ENCODE results near the gene EFEMP2.
A peak's percentile ranks its signal among the peaks of the same experiment; 100 is the strongest.

EFEMP2 gene

GRCh38 chr11:65821107-65821506 is 51.5 kb downstream of the EFEMP2 start:
- no peaks in the 10 kb centered on the region for H3K36me3 ChIP-seq (ENCODE audit: control insufficient read depth in 1 of 2, insufficient read depth in 2 of 2, low read length in 2 of 2)
- H3K14ac ChIP-seq (ENCODE audit: low read length): no peak overlapping the region
- no peak overlapping the region for H3K27ac ChIP-seq (ENCODE audit: low read depth, low read length)
- H3K4ac ChIP-seq (ENCODE audit: low read depth, low read length): no peak overlapping the region
- WGBS (ENCODE audit: extremely low coverage, insufficient coverage, insufficient read length): no CpG with 5 or more reads among the region's 8 CpGs
- no peak overlapping the region for H2BK12ac ChIP-seq (ENCODE audit: low read length)
- H3K23ac ChIP-seq (ENCODE audit: low read length): no peak overlapping the region
- H3K79me1 ChIP-seq (ENCODE audit: low read length): peaks cover 5% of the 10 kb centered on the region
- H3K18ac ChIP-seq (ENCODE audit: low read length): no peak overlapping the region
- H3K4me1 ChIP-seq (ENCODE audit: control insufficient read depth in 1 of 2, insufficient read depth in 2 of 2, low read length in 2 of 2): no peaks in the 10 kb centered on the region
- H3K79me2 ChIP-seq (ENCODE audit: control insufficient read depth, insufficient read depth, low read length, poor library complexity): no peaks in the 10 kb centered on the region
- no peak overlapping the region for H2AFZ ChIP-seq (ENCODE audit: insufficient read depth, low read length, poor library complexity)
- H4K8ac ChIP-seq (ENCODE audit: low read depth, low read length): no peak overlapping the region
- no peak overlapping the region for H2AK5ac ChIP-seq (ENCODE audit: low read length)
- H3K4me2 ChIP-seq (ENCODE audit: low read length): no peak overlapping the region
- H3K27me3 ChIP-seq (ENCODE audit: insufficient read depth, low read length): no peaks in the 10 kb centered on the region
- no peak overlapping the region for H2BK120ac ChIP-seq (ENCODE audit: insufficient read depth, low read length, poor library complexity)
- no peak for DNase-seq
- H2BK5ac ChIP-seq (ENCODE audit: low read depth, low read length, poor library complexity): no peak overlapping the region
- H3K9ac ChIP-seq (ENCODE audit: low read length): no peak overlapping the region
- H3K9me3 ChIP-seq (ENCODE audit: insufficient read depth, low read depth, low read length): no peaks in the 10 kb centered on the region
- H4K12ac ChIP-seq (ENCODE audit: low read depth, low read length): no peak overlapping the region
- H3K4me3 ChIP-seq (ENCODE audit: low read depth, low read length): no peak overlapping the region
- H4K91ac ChIP-seq (ENCODE audit: low read depth, low read length): no peak overlapping the region

- Histone ChIP-seq H2BK5ac (ENCODE audit: low read depth, low read length, poor library complexity) (peak overlapping the region; percentile 1), H3K79me2 (ENCODE audit: control insufficient read depth, insufficient read depth, low read length, poor library complexity) (no peaks in the 10 kb centered on the region), H3K36me3 (ENCODE audit: control insufficient read depth in 1 of 2, insufficient read depth in 2 of 2, low read length in 2 of 2) (no peaks in the 10 kb centered on the region), H3K4me1 (ENCODE audit: control insufficient read depth in 1 of 2, insufficient read depth in 2 of 2, low read length in 2 of 2) (peaks cover 0 to 4% of the 10 kb centered on the region in 2 experiments), H3K27ac (ENCODE audit: low read depth, low read length) (peak overlapping the region; percentile 31), H3K9ac (ENCODE audit: low read length) (peak overlapping the region; percentile 42), H2BK120ac (ENCODE audit: insufficient read depth, low read length, poor library complexity) (peak overlapping the region; percentile 1), H3K14ac (ENCODE audit: low read length) (peak overlapping the region; percentile 43), H2AK5ac (ENCODE audit: low read length) (no peak overlapping the region), H2AFZ (ENCODE audit: insufficient read depth, low read length, poor library complexity) (peak overlapping the region; percentile 30), H3K79me1 (ENCODE audit: low read length) (peaks cover 9% of the 10 kb centered on the region), H4K91ac (ENCODE audit: low read depth, low read length) (peak overlapping the region; percentile 16), H3K9me3 (ENCODE audit: insufficient read depth, low read depth, low read length) (no peaks in the 10 kb centered on the region), H4K8ac (ENCODE audit: low read depth, low read length) (peak overlapping the region; percentile 28), H3K27me3 (ENCODE audit: insufficient read depth, low read length) (no peaks in the 10 kb centered on the region), H3K4ac (ENCODE audit: low read depth, low read length) (no peak overlapping the region), H3K4me3 (ENCODE audit: low read depth, low read length) (peak overlapping the region; percentile 76), H3K4me2 (ENCODE audit: low read length) (peak overlapping the region; percentile 62), H3K18ac (ENCODE audit: low read length) (peak overlapping the region; percentile 55), H2BK12ac (ENCODE audit: low read length) (no peak overlapping the region), H4K12ac (ENCODE audit: low read depth, low read length) (peak overlapping the region; percentile 54), H3K23ac (ENCODE audit: low read length) (no peak overlapping the region)
- peak; percentile 95 to 99 for DNase-seq
- WGBS (ENCODE audit: extremely low coverage, insufficient coverage, insufficient read length): no CpG with 5 or more reads among the region's 74 CpGs
Observed at GRCh38 chr11:65817835-65818680, 54.5 kb downstream of the EFEMP2 start.

- Histone ChIP-seq H3K27ac (ENCODE audit: low read depth, low read length) (no peak overlapping the region), H4K12ac (ENCODE audit: low read depth, low read length) (no peak overlapping the region), H2AFZ (ENCODE audit: insufficient read depth, low read length, poor library complexity) (no peak overlapping the region), H2AK5ac (ENCODE audit: low read length) (no peak overlapping the region), H3K18ac (ENCODE audit: low read length) (no peak overlapping the region), H3K4me3 (ENCODE audit: low read depth, low read length) (no peak overlapping the region), H2BK120ac (ENCODE audit: insufficient read depth, low read length, poor library complexity) (peak overlapping the region; percentile 4), H3K9me3 (ENCODE audit: insufficient read depth, low read depth, low read length) (no peaks in the 10 kb centered on the region), H3K4ac (ENCODE audit: low read depth, low read length) (peak overlapping the region; percentile 49), H2BK5ac (ENCODE audit: low read depth, low read length, poor library complexity) (no peak overlapping the region), H3K14ac (ENCODE audit: low read length) (no peak overlapping the region), H3K4me1 (ENCODE audit: control insufficient read depth in 1 of 2, insufficient read depth in 2 of 2, low read length in 2 of 2) (peaks cover 0 to 4% of the 10 kb centered on the region in 2 experiments), H3K36me3 (ENCODE audit: control insufficient read depth in 1 of 2, insufficient read depth in 2 of 2, low read length in 2 of 2) (no peaks in the 10 kb centered on the region), H3K27me3 (ENCODE audit: insufficient read depth, low read length) (no peaks in the 10 kb centered on the region), H2BK12ac (ENCODE audit: low read length) (no peak overlapping the region), H3K79me1 (ENCODE audit: low read length) (peaks cover 12% of the 10 kb centered on the region), H3K23ac (ENCODE audit: low read length) (no peak overlapping the region), H4K8ac (ENCODE audit: low read depth, low read length) (no peak overlapping the region), H4K91ac (ENCODE audit: low read depth, low read length) (peak overlapping the region; percentile 83), H3K4me2 (ENCODE audit: low read length) (peak overlapping the region; percentile 62), H3K9ac (ENCODE audit: low read length) (no peak overlapping the region), H3K79me2 (ENCODE audit: control insufficient read depth, insufficient read depth, low read length, poor library complexity) (no peaks in the 10 kb centered on the region)
- no CpG with 5 or more reads among the region's 5 CpGs for WGBS (ENCODE audit: extremely low coverage, insufficient coverage, insufficient read length)
- DNase-seq: no peak
Observed at GRCh38 chr11:65817312-65817834, 55.2 kb downstream of the EFEMP2 start.

GRCh38 chr11:65816696-65817095 is 55.9 kb downstream of the EFEMP2 start:
- Histone ChIP-seq H3K79me2 (ENCODE audit: control insufficient read depth, insufficient read depth, low read length, poor library complexity) (no peaks in the 10 kb centered on the region), H3K4me2 (ENCODE audit: low read length) (no peak overlapping the region), H4K91ac (ENCODE audit: low read depth, low read length) (peak overlapping the region; percentile 83), H3K36me3 (ENCODE audit: control insufficient read depth in 1 of 2, insufficient read depth in 2 of 2, low read length in 2 of 2) (no peaks in the 10 kb centered on the region), H3K14ac (ENCODE audit: low read length) (peak overlapping the region; percentile 53), H2BK120ac (ENCODE audit: insufficient read depth, low read length, poor library complexity) (peak overlapping the region; percentile 4), H4K12ac (ENCODE audit: low read depth, low read length) (no peak overlapping the region), H3K79me1 (ENCODE audit: low read length) (peaks cover 15% of the 10 kb centered on the region), H4K8ac (ENCODE audit: low read depth, low read length) (no peak overlapping the region), H2AK5ac (ENCODE audit: low read length) (no peak overlapping the region), H3K23ac (ENCODE audit: low read length) (no peak overlapping the region), H2AFZ (ENCODE audit: insufficient read depth, low read length, poor library complexity) (no peak overlapping the region), H3K4me1 (ENCODE audit: control insufficient read depth in 1 of 2, insufficient read depth in 2 of 2, low read length in 2 of 2) (peaks cover 0 to 7% of the 10 kb centered on the region in 2 experiments), H3K4ac (ENCODE audit: low read depth, low read length) (no peak overlapping the region), H3K9ac (ENCODE audit: low read length) (no peak overlapping the region), H3K4me3 (ENCODE audit: low read depth, low read length) (no peak overlapping the region), H3K27me3 (ENCODE audit: insufficient read depth, low read length) (no peaks in the 10 kb centered on the region), H3K27ac (ENCODE audit: low read depth, low read length) (no peak overlapping the region), H2BK12ac (ENCODE audit: low read length) (peak overlapping the region; percentile 56), H2BK5ac (ENCODE audit: low read depth, low read length, poor library complexity) (peak overlapping the region; percentile 1), H3K18ac (ENCODE audit: low read length) (peak overlapping the region; percentile 58), H3K9me3 (ENCODE audit: insufficient read depth, low read depth, low read length) (no peaks in the 10 kb centered on the region)
- WGBS (ENCODE audit: extremely low coverage, insufficient coverage, insufficient read length): no CpG with 5 or more reads among the region's 3 CpGs
- DNase-seq: no peak
